GM12891 (cell line): ENCODE data around the gene HSPA12B.

Source experiments
- DNase-seq: peaks from one replicate; pipeline ENCODE4 v3.0.0; 2011; ENCODE audit warnings: low spot score; ENCODE audit not compliant: insufficient read length
- FAIRE-seq: peaks from 2 replicates; lab custom pipeline; 2011; peaks lifted over from hg19 to GRCh38; lab: Jason Lieb, UNC
- PAX5 ChIP-seq: IDR thresholded peaks from 2 replicates; pipeline ENCODE4 v1.6.1; 2011; ENCODE audit warnings: low read length, moderate library complexity, mild to moderate bottlenecking; ENCODE audit not compliant: insufficient read depth, severe bottlenecking
- POLR2A ChIP-seq: IDR thresholded peaks from 2 replicates; pipeline ENCODE4 v1.6.1; 2011; ENCODE audit warnings: low read depth, low read length, control low read depth
- POLR2AphosphoS5 ChIP-seq: IDR thresholded peaks from 2 replicates; pipeline ENCODE4 v1.6.1; 2011; ENCODE audit warnings: low read depth, low read length, control low read depth
- POU2F2 ChIP-seq: IDR thresholded peaks from 2 replicates; pipeline ENCODE4 v1.6.1; 2011; ENCODE audit warnings: low read depth, mild to moderate bottlenecking, control low read depth, low read length, moderate library complexity
- SPI1 ChIP-seq: IDR thresholded peaks from 2 replicates; pipeline ENCODE4 v1.6.1; 2011; ENCODE audit warnings: low read depth, low read length, control low read depth
- TAF1 ChIP-seq: IDR thresholded peaks from 2 replicates; pipeline ENCODE4 v1.6.1; 2011; ENCODE audit warnings: low read depth, low read length, control low read depth

HSPA12B gene

DNA sequence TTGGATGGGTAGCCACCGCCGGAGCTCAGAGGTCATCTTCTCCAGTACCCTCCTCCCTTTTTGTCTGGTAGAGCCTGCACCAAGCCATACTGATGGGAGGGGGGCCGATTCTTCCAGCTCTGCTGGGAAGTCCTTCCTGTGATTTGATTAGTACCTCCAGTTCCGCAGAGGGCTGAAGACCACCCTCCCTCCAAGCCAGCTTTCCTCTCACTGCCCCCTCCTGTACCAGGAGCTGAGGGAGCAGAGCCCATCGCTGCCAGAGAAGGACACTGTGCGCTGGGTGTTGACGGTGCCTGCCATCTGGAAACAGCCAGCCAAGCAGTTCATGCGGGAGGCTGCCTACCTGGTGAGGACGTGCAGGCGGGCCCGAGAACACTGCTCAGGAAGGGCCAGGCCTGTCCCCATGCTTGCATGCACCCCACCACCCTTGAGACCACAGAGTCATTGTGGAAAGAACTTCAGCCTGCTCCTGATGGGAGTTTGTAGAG is 13.2 kb downstream of the HSPA12B start:
- FAIRE-seq (no peak), DNase-seq (no peak)

DNA sequence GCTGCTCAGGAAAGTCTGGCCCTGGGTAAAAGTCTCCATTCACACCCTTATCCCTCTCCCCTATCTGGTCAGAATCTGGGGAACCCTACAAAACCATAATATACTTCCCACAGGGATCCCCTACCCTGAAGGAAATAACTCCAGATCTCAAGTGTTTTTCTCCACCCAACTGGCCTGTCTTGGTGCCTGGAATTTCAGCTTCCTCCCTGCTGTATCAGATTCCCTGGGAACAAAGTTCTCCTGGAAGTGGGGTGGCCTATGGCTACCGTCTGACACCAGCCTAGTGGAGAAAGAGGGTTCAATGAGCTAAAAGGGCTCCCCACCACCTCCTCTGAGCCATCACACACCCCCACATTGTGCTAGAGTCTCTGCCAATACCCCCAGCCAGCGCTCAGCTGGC is 15.0 kb downstream of the HSPA12B start:
- FAIRE-seq (no peak), DNase-seq (no peak)
- TF ChIP-seq POLR2AphosphoS5 (no peak), POU2F2 (no peak), SPI1 (no peak), POLR2A (no peak), PAX5 (no peak), TAF1 (no peak)

More for the DNA sequence above, 13.2 kb downstream of the HSPA12B start:
- TF ChIP-seq PAX5 (no peak), SPI1 (no peak)

DNA sequence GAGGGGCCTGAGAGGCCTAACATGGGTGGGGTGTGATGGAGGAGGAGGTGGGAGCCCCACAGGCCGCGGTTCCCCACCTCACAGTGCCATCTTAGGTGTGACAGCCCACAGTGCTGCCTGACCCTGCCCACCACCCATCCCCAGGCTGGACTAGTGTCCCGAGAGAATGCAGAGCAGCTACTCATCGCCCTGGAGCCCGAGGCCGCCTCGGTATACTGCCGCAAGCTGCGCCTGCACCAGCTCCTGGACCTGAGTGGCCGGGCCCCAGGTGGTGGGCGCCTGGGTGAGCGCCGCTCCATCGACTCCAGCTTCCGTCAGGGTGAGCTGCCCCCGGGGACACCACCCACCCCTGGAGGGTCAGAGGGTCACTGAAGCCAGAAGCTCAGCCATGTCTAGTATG is 15.6 kb downstream of the HSPA12B start:
- TF ChIP-seq PAX5, result no peak
- TF ChIP-seq POU2F2, result no peak
- no peak for TF ChIP-seq SPI1
- FAIRE-seq, result no peak
- no peak for DNase-seq

DNA sequence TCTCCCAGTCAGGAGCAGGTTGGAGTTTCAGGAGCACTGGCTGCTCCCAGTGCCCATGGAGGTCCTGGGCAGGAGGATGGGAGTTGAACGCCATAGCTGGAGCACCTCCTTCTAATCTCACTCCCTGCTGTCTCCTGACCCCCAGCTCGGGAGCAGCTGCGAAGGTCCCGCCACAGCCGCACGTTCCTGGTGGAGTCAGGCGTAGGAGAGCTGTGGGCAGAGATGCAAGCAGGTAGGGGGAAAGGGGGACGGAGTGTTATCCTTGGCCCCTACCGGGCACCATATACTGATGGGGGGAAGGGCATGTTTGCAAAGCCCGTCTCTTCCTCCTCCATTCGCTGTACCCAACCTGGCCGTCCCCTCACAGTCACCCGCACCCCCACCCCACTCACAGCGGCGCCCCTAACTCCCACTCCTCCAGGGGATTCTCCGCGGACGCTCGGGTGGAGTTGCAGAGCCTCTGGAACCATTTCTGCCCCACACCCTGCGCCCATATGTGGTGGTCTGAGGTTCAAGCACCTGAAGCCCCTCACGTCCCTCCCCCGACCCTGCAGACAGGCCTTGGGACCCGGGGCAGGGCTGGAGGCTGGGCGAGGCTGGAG is 16.7 kb downstream of the HSPA12B start:
- TF ChIP-seq SPI1 (no peak), TAF1 (no peak), POLR2AphosphoS5 (no peak), PAX5 (no peak), POU2F2 (no peak), POLR2A (no peak)
- no peak for FAIRE-seq

DNA sequence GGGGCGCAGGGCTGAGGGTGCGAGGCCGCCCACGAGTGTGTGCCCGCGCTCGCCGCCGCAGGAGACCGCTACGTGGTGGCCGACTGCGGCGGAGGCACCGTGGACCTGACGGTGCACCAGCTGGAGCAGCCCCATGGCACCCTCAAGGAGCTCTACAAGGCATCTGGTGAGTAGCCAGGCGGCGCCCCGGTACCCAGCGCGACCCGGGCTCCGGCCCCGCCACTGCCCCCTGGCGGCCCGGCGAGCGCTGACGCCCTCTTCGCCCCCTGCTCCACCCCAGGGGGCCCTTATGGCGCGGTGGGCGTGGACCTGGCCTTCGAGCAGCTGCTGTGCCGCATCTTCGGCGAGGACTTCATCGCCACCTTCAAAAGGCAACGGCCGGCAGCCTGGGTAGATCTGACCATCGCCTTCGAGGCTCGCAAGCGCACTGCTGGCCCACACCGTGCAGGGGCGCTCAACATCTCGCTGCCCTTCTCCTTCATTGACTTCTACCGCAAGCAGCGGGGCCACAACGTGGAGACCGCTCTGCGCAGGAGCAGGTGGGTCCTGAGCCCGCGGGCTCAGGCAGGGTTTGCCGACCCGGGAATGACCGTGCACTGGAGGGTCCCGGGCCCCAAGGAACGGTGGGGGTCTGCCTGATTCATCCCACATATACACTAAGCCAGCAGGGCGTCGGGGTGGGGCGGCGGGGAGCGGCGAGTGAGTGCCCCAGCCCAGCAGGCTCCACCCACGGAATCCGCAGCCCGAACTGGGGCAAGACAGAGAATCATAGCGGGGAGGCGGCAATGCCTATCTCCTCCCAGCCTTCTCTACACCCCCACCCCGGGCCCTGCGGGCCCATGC is 17.4 kb downstream of the HSPA12B start:
- no peak for FAIRE-seq
- DNase-seq, result peak; percentile 68
- TF ChIP-seq SPI1 (no peak), POLR2A (no peak), POU2F2 (no peak), POLR2AphosphoS5 (no peak), PAX5 (no peak), TAF1 (no peak)

More for the DNA sequence above, 16.7 kb downstream of the HSPA12B start:
- no peak for DNase-seq

DNA sequence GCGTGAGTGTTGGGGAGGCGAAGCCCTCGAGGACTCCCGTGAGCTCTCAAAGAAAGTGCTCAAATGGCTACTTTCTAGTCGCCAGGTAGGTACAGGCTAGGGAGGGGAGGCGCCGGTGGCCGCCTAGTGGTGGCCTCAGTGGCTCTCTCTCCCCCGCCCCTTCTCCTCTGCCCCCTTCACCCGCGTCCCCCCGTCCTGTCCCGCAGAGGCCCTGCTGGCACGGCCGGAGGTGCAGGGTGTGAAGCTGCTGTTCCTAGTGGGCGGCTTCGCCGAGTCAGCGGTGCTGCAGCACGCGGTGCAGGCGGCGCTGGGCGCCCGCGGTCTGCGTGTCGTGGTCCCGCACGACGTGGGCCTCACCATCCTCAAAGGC is 18.8 kb downstream of the HSPA12B start:
- FAIRE-seq (no peak), DNase-seq (no peak)
- TF ChIP-seq POLR2A (no peak), SPI1 (no peak), POU2F2 (no peak), TAF1 (no peak), PAX5 (no peak), POLR2AphosphoS5 (no peak)

DNA sequence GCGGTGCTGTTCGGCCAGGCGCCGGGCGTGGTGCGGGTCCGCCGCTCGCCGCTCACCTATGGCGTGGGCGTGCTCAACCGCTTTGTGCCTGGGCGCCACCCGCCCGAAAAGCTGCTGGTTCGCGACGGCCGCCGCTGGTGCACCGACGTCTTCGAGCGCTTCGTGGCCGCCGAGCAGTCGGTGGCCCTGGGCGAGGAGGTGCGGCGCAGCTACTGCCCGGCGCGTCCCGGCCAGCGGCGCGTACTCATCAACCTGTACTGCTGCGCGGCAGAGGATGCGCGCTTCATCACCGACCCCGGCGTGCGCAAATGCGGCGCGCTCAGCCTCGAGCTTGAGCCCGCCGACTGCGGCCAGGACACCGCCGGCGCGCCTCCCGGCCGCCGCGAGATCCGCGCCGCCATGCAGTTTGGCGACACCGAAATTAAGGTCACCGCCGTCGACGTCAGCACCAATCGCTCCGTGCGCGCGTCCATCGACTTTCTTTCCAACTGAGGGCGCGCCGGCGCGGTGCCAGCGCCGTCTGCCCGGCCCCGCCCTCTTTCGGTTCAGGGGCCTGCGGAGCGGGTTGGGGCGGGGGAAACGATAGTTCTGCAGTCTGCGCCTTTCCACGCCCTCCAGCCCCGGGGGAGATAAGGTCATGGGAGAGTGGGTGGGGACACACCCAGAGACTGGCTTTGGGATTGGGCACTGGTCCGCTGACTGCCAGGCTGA is 19.3 kb downstream of the HSPA12B start:
- no peak for DNase-seq
- FAIRE-seq, result no peak
- TF ChIP-seq PAX5 (no peak), POLR2AphosphoS5 (no peak), TAF1 (no peak), POLR2A (no peak), POU2F2 (no peak), SPI1 (no peak)

DNA sequence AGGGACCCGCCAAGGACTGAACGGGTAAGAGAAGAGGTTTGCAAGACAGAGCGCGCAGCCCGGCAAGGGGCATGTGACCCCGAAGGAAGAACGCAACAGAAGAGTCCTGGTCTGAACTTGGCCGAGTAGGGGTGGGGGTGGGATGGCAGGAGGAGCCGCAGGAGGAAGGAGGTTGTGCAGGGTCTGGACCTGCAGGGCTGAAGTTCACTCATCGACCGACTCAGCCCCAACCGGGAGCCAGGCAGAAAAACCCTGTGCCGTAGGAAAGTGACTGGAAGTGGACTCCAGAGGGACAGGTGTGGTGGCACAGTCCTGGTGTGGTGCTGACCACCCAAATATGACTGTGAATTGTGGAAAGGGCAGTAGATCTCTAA is 19.9 kb downstream of the HSPA12B start:
- FAIRE-seq (no peak), DNase-seq (no peak)
- TF ChIP-seq PAX5, result no peak
- no peak for TF ChIP-seq TAF1
- no peak for TF ChIP-seq POLR2A
- no peak for TF ChIP-seq POLR2AphosphoS5
- TF ChIP-seq SPI1, result no peak
- no peak for TF ChIP-seq POU2F2

DNA sequence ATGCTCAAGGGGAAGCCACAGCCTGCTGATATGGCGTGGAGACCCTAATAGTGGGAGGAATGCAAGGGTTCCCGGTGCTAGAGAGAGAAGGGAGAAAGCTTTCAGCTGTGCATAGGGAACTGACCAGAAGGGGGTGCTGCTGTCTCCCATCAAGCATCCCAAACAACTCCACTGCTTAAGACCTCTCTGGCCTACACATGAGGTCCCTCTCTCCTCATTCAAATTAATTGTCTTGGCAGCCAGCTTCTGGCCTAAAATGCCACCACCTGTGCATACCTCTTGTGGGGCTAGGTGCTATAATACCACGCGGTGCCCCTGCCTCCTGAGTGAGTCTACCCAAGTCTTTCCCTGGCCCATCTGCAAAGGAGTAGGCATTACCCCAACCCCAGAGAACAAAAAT is 20.6 kb downstream of the HSPA12B start:
- FAIRE-seq (peak; percentile 86), DNase-seq (peak; percentile 83)
- TF ChIP-seq POU2F2 (no peak), POLR2A (no peak)

DNA sequence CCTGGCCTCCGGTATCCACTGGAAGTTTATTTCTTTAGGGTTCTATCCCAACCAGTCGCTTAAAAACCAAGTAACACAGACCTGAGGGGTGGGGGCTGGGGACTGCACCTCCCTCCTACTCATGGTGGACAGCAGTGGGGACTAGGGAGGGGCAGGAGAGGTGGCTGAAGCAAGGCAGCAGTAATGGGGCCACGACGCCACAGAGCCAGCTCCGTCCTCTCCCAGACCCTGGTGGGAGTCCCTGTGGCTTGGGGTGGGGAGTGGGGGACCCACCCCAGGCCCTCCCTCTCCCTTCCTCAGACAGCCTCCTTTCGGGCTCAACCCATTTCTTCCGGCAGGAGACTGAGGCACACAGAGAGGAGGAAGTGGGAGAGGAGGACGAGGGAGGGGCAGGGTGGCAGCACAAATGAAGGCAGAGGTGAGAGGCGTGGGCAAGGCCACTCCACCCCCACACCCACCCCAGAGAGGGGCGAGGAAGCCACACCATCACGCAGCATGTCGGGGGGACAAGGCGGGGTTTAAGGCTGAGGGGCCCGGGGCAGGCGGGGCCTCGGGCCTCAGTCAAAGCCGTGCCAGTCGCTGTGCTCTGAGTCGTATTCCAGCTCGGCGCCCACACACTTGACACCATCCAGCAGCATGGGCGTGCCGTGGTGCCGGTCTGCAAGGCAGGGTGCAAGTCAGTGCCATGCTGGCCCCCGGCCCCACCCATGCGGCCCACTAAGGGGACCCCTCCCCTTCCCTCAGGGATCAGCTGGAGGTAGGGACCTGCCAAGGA is 21.2 kb downstream of the HSPA12B start:
- DNase-seq, result no peak
- no peak for TF ChIP-seq POLR2AphosphoS5
- TF ChIP-seq POU2F2, result no peak
- no peak for TF ChIP-seq TAF1
- no peak for TF ChIP-seq PAX5
- TF ChIP-seq POLR2A, result no peak
- no peak for TF ChIP-seq SPI1
- FAIRE-seq, result no peak
